Embryonic facial prominence (tissue), 1 donor: ENCODE data around the gene JAK3.

Experiments used
- DNase-seq: peaks from one replicate; pipeline ENCODE4 v3.0.0-alpha.2; 2016; ENCODE audit errors: extremely low spot score

The JAK3 gene

GRCh38 chr19:17865364-17866311 is 17.9 kb upstream of the JAK3 start:
- DNase-seq = no peak

DNA sequence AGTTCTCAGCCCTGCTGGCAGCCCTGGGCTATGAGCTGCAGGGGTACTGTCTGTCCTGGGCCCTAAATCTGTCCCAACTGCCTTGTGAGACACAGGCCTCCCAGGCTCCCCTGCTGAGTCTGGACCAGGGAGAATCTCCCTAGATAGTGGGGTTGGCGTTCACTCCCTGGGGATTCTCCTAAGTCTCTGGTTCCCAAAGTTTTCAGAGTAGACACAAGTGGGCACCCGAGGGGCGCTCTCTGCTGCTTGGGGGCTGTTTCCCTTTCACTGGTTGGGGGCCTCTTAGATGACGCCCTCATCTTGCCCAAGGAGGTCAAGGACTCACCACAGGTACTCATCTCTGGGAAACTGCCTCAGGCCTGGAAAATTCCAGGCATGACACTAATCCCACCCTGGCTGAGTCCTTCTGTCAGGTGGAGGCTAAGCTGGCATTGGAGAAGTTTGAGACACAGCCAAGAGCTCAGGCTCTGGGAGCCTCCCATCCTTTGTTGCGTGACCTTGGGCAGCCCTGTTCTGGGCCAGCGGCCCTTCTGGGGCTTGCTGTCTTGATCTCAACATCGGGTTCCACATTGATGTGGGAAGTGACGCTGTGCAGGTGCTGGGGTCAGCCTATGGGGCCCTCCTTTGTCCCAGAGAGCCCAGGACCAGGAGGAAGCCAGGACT is 15.9 kb upstream of the JAK3 start:
- no peak for DNase-seq

- no peak for DNase-seq
Observed at GRCh38 chr19:17862711-17863519, 15.1 kb upstream of the JAK3 start.

- DNase-seq = no peak
Observed at GRCh38 chr19:17861542-17862402, 14.0 kb upstream of the JAK3 start.

GRCh38 chr19:17860993-17861360 is 13.2 kb upstream of the JAK3 start:
- DNase-seq = no peak

DNA sequence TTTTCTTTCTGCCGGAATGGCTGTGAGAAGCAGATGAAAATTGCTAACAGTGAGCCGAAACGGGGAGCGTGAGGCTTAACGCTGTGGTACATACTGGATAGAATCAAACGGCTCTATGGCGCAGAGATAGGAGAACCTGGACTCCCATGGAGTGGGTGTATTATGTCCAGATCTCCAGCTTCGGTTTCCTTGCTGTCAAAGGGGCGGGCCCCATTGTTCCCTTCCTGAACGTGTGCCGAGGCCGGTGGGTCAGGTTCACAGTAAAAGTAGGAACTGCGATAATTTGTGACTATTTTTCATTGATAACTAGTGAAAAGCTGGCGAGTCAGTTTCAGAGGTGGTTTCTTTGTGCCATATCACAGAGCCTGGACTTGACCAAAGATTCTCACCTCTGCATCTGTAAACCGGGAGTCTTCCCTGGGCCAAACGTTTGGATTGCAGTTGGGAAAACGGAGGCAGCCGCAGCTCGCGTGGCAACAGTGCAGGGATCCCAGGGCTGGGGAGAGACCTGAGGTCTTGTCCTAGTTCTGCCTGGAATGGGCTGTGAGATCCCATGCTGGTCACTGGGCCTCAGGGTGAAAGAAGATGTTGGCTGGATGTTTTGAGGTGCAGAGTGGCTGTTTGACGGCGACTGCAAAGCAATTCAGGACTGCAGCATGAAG is 12.7 kb upstream of the JAK3 start:
- no peak for DNase-seq

GRCh38 chr19:17859533-17860330 is 11.9 kb upstream of the JAK3 start, which contains the start of gene RPL18A:
RPL18A (plus strand) TSS chr19:17859910; CDS start chr19:17859957, 47 bp downstream.
- DNase-seq = peak; percentile 99

DNA sequence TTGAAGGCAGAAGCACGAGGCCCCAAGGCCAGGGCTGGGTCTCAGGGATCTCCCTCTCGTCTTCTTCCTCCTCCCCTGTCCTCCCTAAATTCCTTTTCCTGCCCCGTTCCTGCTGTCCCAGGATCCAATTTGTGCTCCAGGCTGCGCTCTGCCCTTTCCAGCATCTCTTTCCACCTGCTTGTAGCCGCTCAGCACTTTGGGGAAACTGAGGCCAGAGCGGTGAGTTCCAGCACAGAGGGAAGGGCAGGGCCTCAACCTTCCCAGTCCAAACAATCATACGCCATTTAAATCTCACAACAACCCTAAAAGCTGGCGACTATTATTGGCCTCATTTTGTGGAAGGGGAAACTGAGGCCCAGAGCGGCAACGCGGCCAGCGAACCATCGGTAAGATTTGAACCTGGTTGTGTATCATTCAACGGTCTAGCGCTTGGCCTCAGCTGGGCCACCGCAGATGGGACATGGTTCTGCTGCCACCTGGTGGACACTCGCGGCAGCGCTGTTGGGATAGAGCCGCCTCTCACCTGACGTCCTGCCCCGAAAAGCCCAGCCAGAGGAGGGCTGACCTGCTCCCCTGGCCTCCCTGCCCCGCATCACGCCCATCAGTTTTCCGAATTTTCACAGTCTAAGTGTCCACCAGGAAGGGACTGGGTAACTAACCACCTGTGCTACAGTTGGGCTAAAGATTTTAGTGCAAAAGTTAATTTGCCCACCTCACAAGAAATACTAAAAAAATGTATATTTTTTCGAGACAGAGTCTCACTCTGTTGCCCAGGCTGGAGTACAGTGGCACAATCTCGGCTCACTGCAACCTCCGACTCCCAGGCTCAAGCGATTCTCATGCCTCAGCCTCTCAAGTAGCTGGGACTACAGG is 7.7 kb upstream of the JAK3 start:
- DNase-seq = peak; percentile 54

DNA sequence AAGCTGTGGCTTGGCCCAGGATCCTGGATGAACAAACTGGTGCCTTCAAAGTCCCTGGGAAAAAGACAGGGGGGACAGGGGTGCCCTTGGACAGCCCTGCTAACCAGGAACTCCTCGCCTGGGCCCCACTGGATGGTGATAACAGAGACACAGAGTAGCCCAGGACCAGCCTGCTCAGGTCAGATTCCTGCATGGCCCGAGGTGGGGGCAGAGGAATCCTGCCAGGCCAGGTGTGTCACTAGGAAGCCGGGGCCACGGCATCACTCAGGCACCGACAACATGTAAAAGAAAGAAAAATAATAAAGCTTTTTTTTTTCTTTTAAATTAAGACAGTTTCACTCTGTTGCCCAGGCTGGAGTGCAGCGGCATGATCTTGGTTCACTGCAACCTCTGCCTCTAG is 6.3 kb upstream of the JAK3 start:
- DNase-seq = no peak

DNA sequence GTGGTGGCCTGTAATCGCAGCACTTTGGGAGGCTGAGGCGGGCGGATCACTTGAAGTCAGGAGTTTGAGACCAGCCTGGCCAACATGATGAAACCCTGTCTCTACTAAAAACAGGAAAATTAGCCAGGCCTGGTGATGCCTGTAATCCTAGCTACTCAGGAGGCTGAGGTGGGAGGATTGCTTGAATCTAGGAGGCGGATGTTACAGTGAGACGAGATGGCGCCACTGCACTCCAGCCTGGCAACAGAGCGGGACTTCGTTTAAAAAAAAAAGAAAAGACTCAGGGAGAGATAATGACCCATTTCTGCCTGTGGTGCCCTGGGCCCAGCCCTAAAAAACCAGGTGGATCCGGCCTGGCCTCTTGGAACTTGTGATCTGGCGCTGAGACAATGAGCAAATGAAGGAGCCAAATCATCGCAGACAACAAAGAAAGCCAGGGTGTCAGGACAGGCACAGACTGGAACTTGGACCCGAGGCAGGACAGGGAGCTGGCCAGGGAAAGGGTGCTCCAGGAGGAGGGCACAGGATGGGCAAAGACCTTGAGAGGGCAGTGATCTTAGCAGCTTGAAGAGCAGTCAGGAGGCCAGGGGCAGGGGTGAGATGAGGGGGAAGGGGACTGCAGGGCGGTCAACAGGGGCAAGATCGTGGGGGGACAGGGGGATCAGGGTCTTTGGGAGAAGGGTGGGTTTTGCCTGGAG is 962 bp upstream of the JAK3 start:
- DNase-seq = no peak

DNA sequence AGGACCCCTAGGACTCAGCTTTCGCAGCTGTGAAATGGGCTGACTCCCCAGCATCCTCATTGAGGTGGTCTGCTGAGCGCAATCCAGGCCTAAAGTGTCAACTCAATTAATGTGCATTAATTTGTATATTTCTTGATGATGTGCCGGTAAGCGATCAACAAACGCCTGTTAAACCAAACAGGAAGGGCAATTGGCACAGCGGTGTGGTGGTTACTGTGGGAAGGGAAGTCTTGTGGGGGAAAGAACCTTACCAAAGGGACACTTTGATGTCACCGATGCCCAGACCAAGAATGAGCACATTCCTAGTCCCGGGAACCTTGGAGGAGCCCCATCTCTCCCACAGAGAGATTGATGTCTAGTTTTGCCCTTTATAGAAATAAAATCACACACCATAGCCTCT is 1.6 kb downstream of the JAK3 start:
- no peak for DNase-seq

- DNase-seq = no peak
Observed at GRCh38 chr19:17843908-17844490, 3.8 kb downstream of the JAK3 start.

GRCh38 chr19:17843292-17843827 is 4.4 kb downstream of the JAK3 start:
- DNase-seq = no peak

- DNase-seq = no peak
Observed at GRCh38 chr19:17842663-17843291, 5.0 kb downstream of the JAK3 start.

- DNase-seq = peak; percentile 80
Observed at GRCh38 chr19:17841810-17842662, 5.7 kb downstream of the JAK3 start.

- DNase-seq = no peak
Observed at GRCh38 chr19:17841371-17841809, 6.4 kb downstream of the JAK3 start.
